Muscle layer of colon (tissue), 2 donors: Measurements from ENCODE around the gene CPNE2.

ENCODE experiments used
- H3K27ac ChIP-seq: one replicate; pipeline ENCODE4 v1.7.0; 2013; ENCODE audit warnings: low read depth, mild to moderate bottlenecking, low read length, moderate library complexity
- H3K27me3 ChIP-seq, 2 donors: one replicate each; pipeline ENCODE4 v1.7.0; 2013; ENCODE audit warnings: low read length in 2 of 2, mild to moderate bottlenecking in 2 of 2; ENCODE audit not compliant: insufficient read depth in 2 of 2, control insufficient read depth in 1 of 2
- H3K36me3 ChIP-seq: one replicate; pipeline ENCODE4 v1.7.0; 2013; ENCODE audit warnings: mild to moderate bottlenecking, low read length; ENCODE audit not compliant: insufficient read depth
- H3K4me1 ChIP-seq: one replicate; pipeline ENCODE4 v1.7.0; 2013; ENCODE audit warnings: mild to moderate bottlenecking, low read length; ENCODE audit not compliant: insufficient read depth
- H3K4me3 ChIP-seq, 2 donors: one replicate each; pipeline ENCODE4 v1.7.0; 2013; ENCODE audit warnings: low read length in 2 of 2, low read depth in 1 of 2, mild to moderate bottlenecking in 1 of 2, moderate library complexity in 1 of 2
- H3K9ac ChIP-seq: one replicate; pipeline ENCODE4 v1.7.0; 2013; ENCODE audit warnings: low read length
- H3K9me3 ChIP-seq: one replicate; pipeline ENCODE4 v1.7.0; 2013; ENCODE audit warnings: mild to moderate bottlenecking, low read length
- donor health status: abdominal sarcoma.
- donor health status: Adenocarcinoma of cecum.

The CPNE2 gene

DNA sequence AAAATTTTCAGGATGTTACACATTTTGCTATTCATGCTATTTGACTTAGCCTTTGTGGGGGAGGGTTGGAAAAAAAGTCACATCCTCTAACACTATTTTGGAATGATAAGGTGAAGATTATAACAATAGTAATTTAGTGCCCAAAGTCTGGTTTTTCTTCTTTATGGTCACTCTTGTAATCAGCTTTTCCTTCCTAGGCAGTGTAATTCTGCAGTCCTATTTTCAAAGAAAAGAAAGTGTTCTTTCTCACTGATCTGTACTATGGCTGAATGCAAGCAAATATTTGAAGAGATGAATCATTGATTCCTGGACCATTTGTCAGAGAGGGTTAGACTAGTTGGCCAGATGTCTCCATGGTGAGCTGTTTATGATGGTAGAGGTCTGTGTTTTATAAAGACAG lies 102.1 kb downstream of the CPNE2 start:
- Histone ChIP-seq H3K36me3 (no peaks in the 10 kb centered on the region), H3K4me1 (peaks cover 43% of the 10 kb centered on the region), H3K9me3 (no peaks in the 10 kb centered on the region), H3K27me3 (no peaks in the 10 kb centered on the region), H3K27ac (peak overlapping the region; percentile 22), H3K9ac (peak overlapping the region; percentile 39), H3K4me3 (no peak overlapping the region)

DNA sequence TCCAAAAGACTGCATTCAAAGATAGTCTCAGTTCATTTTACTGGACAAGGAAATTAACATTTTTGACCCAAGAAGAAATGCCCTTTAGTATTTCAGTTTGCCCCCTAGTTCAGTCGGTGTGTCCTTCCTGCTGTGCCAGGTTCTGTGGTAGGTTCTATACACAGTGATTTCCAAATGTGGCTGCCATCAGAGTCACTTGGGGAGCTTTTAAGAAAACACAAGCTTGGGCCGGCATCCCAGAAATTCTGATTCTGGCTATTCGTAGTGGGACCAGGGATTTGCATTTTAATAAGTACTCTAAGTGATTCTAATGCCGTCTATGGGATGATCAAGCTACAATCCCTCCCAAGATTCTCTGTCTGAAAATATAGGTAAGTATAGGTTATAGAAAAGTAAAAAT lies 103.9 kb downstream of the CPNE2 start:
- no peak overlapping the region for H3K9ac ChIP-seq
- no peak overlapping the region for H3K4me3 ChIP-seq
- H3K36me3 ChIP-seq: no peaks in the 10 kb centered on the region
- H3K27me3 ChIP-seq: no peaks in the 10 kb centered on the region
- no peak overlapping the region for H3K27ac ChIP-seq
- H3K9me3 ChIP-seq: no peaks in the 10 kb centered on the region
- H3K4me1 ChIP-seq: peaks cover 35% of the 10 kb centered on the region

DNA sequence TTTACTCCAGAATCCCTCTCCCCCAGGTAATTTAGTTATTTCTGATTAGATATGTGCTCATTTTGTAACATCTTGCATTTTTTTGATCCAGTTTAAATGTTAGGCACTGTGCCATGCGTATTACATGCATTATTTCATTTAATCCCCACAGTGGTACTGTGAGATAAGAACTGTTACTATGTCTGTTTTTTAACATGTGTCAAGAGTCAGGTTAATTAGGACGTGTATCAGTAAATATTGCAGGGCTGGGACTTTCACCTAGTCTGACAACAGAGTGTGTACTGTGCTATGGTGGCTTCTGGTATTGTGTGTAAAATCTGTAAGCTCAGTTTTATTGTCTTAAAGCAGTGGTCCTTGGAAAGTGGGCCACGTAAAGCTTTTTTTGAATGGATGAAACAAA lies 104.4 kb downstream of the CPNE2 start:
- Histone ChIP-seq H3K4me1 (peaks cover 32% of the 10 kb centered on the region), H3K9me3 (no peaks in the 10 kb centered on the region), H3K27me3 (no peaks in the 10 kb centered on the region), H3K27ac (no peak overlapping the region), H3K4me3 (no peak overlapping the region), H3K36me3 (no peaks in the 10 kb centered on the region), H3K9ac (no peak overlapping the region)
